ENCODE results near the gene C5AR2.

The C5AR2 gene

GRCh38 chr19:47348819-47349795, 17.1 kb downstream of the C5AR2 start, which contains the start of gene DHX34:
Gene DHX34, plus strand, starts transcription at chr19:47349315. Its CDS starts 3,716 bp downstream, at chr19:47353031.
- H3K27ac ChIP-seq (ENCODE audit: low read depth, low read length, poor library complexity, severe bottlenecking): no peak within 1 kb of the TSS
- H2AFZ ChIP-seq (ENCODE audit: low read length): 0 out of 2 replicates have a peak within 1 kb of the TSS, but pooled peaks have one; percentile 13
- peaks cover 29% of the 10 kb centered on the region for H3K36me3 ChIP-seq (ENCODE audit: insufficient read depth, low read length)
- no peaks in the 10 kb centered on the region for H3F3A ChIP-seq (ENCODE audit: insufficient read depth, low read length)
- TF ChIP-seq CTCF (IDR thresholded peaks at IDR 0.05; ENCODE audit: low read length): peak; percentile 90
- no peak for TF ChIP-seq EZH2 (IDR thresholded peaks at IDR 0.05; ENCODE audit: borderline replicate concordance, low read length)
- H3K9me3 ChIP-seq (ENCODE audit: low read length): no peaks in the 10 kb centered on the region
- peaks cover 10% of the 10 kb centered on the region for H3K79me2 ChIP-seq (ENCODE audit: insufficient read depth, low read length)
- no peaks in the 10 kb centered on the region for H3K9me2 ChIP-seq (ENCODE audit: low read depth, low read length)
- peak within 1 kb of the TSS; percentile 92 for H3K9ac ChIP-seq (ENCODE audit: low read length)
- no peaks in the 10 kb centered on the region for H3K27me3 ChIP-seq (ENCODE audit: insufficient read depth, low read length)
- peaks cover 36% of the 10 kb centered on the region for H3K4me1 ChIP-seq (ENCODE audit: insufficient read depth, low read length, severe bottlenecking)
- no peaks in the 10 kb centered on the region for H4K20me1 ChIP-seq (ENCODE audit: insufficient read depth, low read length)
- H3K4me2 ChIP-seq (ENCODE audit: low read length): peak within 1 kb of the TSS; percentile 100
- peak within 1 kb of the TSS; percentile 90 for H3K4me3 ChIP-seq (ENCODE audit: low read depth, low read length, poor library complexity, severe bottlenecking)

GRCh38 chr19:47350630-47351029, 18.7 kb downstream of the C5AR2 start:
- H3K27me3 ChIP-seq (ENCODE audit: insufficient read depth, low read length): no peaks in the 10 kb centered on the region
- TF ChIP-seq CTCF (IDR thresholded peaks at IDR 0.05; ENCODE audit: low read length) (no peak), EZH2 (IDR thresholded peaks at IDR 0.05; ENCODE audit: borderline replicate concordance, low read length) (no peak)
- H3K4me3 ChIP-seq (ENCODE audit: low read depth, low read length, poor library complexity, severe bottlenecking): no peak overlapping the region
- H3F3A ChIP-seq (ENCODE audit: insufficient read depth, low read length): no peaks in the 10 kb centered on the region
- H3K9me3 ChIP-seq (ENCODE audit: low read length): no peaks in the 10 kb centered on the region
- peaks cover 10% of the 10 kb centered on the region for H3K79me2 ChIP-seq (ENCODE audit: insufficient read depth, low read length)
- H3K9ac ChIP-seq (ENCODE audit: low read length): no peak overlapping the region
- no peaks in the 10 kb centered on the region for H4K20me1 ChIP-seq (ENCODE audit: insufficient read depth, low read length)
- peak overlapping the region; percentile 35; the same call in 1 of the 2 replicates for H3K4me2 ChIP-seq (ENCODE audit: low read length)
- peaks cover 36% of the 10 kb centered on the region for H3K4me1 ChIP-seq (ENCODE audit: insufficient read depth, low read length, severe bottlenecking)
- H3K27ac ChIP-seq (ENCODE audit: low read depth, low read length, poor library complexity, severe bottlenecking): no peak overlapping the region
- peaks cover 42% of the 10 kb centered on the region for H3K36me3 ChIP-seq (ENCODE audit: insufficient read depth, low read length)
- no peak overlapping the region for H2AFZ ChIP-seq (ENCODE audit: low read length)
- H3K9me2 ChIP-seq (ENCODE audit: low read depth, low read length): no peaks in the 10 kb centered on the region

- H3K9me3 ChIP-seq (ENCODE audit: low read length): no peaks in the 10 kb centered on the region
- H3K4me2 ChIP-seq (ENCODE audit: low read length): no peak overlapping the region
- H3K9me2 ChIP-seq (ENCODE audit: low read depth, low read length): no peaks in the 10 kb centered on the region
- H3K27me3 ChIP-seq (ENCODE audit: insufficient read depth, low read length): no peaks in the 10 kb centered on the region
- H3K4me3 ChIP-seq (ENCODE audit: low read depth, low read length, poor library complexity, severe bottlenecking): no peak overlapping the region
- H3K27ac ChIP-seq (ENCODE audit: low read depth, low read length, poor library complexity, severe bottlenecking): no peak overlapping the region
- no peaks in the 10 kb centered on the region for H3F3A ChIP-seq (ENCODE audit: insufficient read depth, low read length)
- peaks cover 10% of the 10 kb centered on the region for H3K79me2 ChIP-seq (ENCODE audit: insufficient read depth, low read length)
- H3K4me1 ChIP-seq (ENCODE audit: insufficient read depth, low read length, severe bottlenecking): peaks cover 32% of the 10 kb centered on the region
- no peak overlapping the region for H2AFZ ChIP-seq (ENCODE audit: low read length)
- H4K20me1 ChIP-seq (ENCODE audit: insufficient read depth, low read length): no peaks in the 10 kb centered on the region
- H3K9ac ChIP-seq (ENCODE audit: low read length): no peak overlapping the region
- H3K36me3 ChIP-seq (ENCODE audit: insufficient read depth, low read length): peaks cover 50% of the 10 kb centered on the region
- no peak for TF ChIP-seq EZH2 (IDR thresholded peaks at IDR 0.05; ENCODE audit: borderline replicate concordance, low read length)
- TF ChIP-seq CTCF (IDR thresholded peaks at IDR 0.05; ENCODE audit: low read length): no peak
Measured at GRCh38 chr19:47351548-47351947, 19.6 kb downstream of the C5AR2 start.

Data from OCI-LY1 (cell line).